BE2C (cell line): Measurements from ENCODE around the gene ELOVL6.

ENCODE experiments used
- DNase-seq: peaks from one replicate; pipeline ENCODE4 v3.0.0-alpha.2; 2020
- H3K27me3 ChIP-seq: fragments of 250-450 bp; sonication (Bioruptor Pico); 2 replicates; pipeline ENCODE4 v1.5.1; 2020; ENCODE audit warnings: mild to moderate bottlenecking
- H3K36me3 ChIP-seq: fragments of 250-450 bp; sonication (Bioruptor Pico); 2 replicates; pipeline ENCODE4 v1.5.1; 2020; ENCODE audit warnings: mild to moderate bottlenecking
- H3K4me1 ChIP-seq: fragments of 250-450 bp; sonication (Bioruptor Pico); 2 replicates; pipeline ENCODE4 v1.5.1; 2020
- H3K4me3 ChIP-seq: 2 replicates; pipeline ENCODE4 v1.5.1; 2011; ENCODE audit warnings: low read depth, low read length
- H3K9me3 ChIP-seq: fragments of 250-450 bp; sonication (Bioruptor Pico); 2 replicates; pipeline ENCODE4 v1.5.1; 2020
- TF ChIP-seq, protein P1 (sequence below): IDR thresholded peaks from 2 replicates; pipeline ENCODE4 v1.5.1; 2012; ENCODE audit warnings: mild to moderate bottlenecking, low read depth, low read length

The ELOVL6 gene

DNA sequence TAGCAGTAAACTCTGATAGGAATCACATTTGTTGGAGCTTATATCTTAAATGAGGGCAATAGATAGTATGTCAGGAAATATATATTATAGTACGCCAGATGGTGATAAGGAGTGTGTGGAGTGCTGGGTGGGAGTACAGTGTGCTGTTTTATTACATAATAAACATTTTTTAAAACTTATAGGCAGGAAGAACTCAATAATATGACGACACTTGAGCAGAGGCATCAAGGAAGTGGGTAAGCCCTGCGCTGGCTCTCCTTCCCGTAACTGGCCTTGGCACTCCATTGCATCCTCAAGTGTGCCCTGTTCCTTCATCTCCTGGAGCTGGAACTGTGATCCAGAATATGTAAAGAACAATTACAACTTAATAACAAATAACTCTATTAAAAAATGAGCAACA lies 123.8 kb downstream of the ELOVL6 start:
- Histone ChIP-seq H3K4me1 (0 out of 2 replicates have a peak, but pooled peaks cover 3% of the 10 kb centered on the region), H3K36me3 (peaks cover 7% of the 10 kb centered on the region; the same call in 1 of the 2 replicates), H3K9me3 (no peaks in the 10 kb centered on the region), H3K4me3 (no peak overlapping the region), H3K27me3 (no peaks in the 10 kb centered on the region)
- TF ChIP-seq, protein P1, sequence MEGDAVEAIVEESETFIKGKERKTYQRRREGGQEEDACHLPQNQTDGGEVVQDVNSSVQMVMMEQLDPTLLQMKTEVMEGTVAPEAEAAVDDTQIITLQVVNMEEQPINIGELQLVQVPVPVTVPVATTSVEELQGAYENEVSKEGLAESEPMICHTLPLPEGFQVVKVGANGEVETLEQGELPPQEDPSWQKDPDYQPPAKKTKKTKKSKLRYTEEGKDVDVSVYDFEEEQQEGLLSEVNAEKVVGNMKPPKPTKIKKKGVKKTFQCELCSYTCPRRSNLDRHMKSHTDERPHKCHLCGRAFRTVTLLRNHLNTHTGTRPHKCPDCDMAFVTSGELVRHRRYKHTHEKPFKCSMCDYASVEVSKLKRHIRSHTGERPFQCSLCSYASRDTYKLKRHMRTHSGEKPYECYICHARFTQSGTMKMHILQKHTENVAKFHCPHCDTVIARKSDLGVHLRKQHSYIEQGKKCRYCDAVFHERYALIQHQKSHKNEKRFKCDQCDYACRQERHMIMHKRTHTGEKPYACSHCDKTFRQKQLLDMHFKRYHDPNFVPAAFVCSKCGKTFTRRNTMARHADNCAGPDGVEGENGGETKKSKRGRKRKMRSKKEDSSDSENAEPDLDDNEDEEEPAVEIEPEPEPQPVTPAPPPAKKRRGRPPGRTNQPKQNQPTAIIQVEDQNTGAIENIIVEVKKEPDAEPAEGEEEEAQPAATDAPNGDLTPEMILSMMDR: no peak
- no peak for DNase-seq

DNA sequence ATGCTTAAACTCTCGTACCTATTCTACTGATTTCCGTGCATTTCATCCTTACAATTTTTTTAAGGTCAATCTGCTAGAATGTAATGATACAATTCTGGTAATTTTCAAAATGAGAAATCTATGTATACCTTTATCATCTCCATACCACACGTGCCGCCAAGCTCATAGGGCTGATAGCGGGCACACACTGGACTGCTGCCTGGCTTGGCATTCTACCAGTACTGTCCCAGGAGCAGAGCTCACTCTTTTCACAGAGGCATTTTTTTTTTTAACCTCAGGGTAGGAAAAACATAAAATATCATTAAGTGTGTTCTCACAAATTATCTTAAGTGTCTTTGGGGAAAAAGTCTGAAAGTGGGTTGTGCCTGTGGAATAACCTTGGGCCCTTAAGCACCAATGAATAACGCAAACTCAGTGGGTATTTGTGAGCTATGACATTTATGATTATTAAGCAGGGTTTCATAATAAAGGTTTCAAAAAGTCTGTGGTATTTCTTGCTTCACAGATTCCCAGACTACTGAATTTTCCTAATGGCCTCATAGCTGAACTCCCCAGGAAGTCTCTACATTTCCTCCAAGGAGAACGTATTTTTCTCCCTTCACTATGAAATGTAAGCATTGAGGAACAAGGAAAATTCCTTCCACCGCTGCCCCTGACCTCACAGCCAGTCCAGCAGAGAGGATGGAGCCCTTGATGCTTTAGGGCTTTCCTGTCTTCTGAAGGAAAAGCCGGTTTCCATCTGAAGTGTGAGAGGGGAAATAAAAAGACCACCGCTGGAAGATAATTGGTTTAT lies 125.2 kb downstream of the ELOVL6 start:
- no peak for DNase-seq
- Histone ChIP-seq H3K27me3 (no peaks in the 10 kb centered on the region), H3K9me3 (no peaks in the 10 kb centered on the region), H3K36me3 (peaks cover 7% of the 10 kb centered on the region; the same call in 1 of the 2 replicates), H3K4me1 (peaks cover 7% of the 10 kb centered on the region), H3K4me3 (no peak overlapping the region)
- TF ChIP-seq, protein P1: no peak

DNA sequence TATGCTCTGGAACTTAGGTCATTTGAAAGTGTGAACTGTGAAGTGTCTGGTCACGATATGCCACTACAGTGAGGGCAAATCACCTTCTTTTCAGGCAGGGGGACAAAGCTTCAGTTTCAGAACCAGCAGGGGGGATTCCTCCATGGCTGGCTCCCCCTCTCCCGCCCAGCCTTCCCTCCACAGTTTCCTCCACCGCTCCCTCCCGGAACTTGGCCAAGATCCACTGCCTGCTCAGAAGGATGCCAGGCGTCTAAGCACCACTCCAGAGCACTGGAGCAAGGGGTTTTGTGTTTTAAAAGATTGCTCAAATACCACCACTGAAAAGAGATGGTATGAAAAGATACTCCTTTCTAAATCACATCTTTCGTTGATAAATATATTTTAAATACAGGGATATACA lies 126.9 kb downstream of the ELOVL6 start:
- no peak for DNase-seq
- TF ChIP-seq, protein P1: no peak

DNA sequence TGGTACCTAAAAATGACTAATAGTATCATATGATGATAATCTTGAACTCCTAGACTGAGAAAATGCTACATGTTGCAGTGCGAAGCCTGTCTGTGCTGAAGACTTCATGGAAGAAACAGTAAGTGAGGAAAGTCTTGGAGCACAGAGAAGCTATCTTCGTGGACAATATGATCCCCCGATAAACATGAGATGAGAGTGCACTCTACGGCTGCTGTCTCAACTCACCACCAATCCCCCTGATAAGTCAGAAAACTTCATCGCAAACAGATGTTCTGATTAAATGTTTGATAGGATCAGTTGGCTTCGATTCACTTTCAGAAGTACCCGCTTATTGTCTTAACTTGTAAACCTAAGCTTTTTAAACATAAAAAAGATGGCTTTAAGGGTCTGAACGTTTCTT lies 130.2 kb downstream of the ELOVL6 start:
- Histone ChIP-seq H3K27me3 (no peaks in the 10 kb centered on the region), H3K4me3 (no peak overlapping the region), H3K36me3 (peaks cover 3% of the 10 kb centered on the region; the same call in 1 of the 2 replicates), H3K4me1 (peaks cover 8% of the 10 kb centered on the region), H3K9me3 (no peaks in the 10 kb centered on the region)
- TF ChIP-seq, protein P1: no peak
- no peak for DNase-seq

More for the DNA sequence above, 126.9 kb downstream of the ELOVL6 start:
- Histone ChIP-seq H3K9me3 (no peaks in the 10 kb centered on the region), H3K36me3 (peaks cover 7% of the 10 kb centered on the region; the same call in 1 of the 2 replicates), H3K4me1 (peaks cover 9% of the 10 kb centered on the region), H3K4me3 (no peak overlapping the region), H3K27me3 (no peaks in the 10 kb centered on the region)

DNA sequence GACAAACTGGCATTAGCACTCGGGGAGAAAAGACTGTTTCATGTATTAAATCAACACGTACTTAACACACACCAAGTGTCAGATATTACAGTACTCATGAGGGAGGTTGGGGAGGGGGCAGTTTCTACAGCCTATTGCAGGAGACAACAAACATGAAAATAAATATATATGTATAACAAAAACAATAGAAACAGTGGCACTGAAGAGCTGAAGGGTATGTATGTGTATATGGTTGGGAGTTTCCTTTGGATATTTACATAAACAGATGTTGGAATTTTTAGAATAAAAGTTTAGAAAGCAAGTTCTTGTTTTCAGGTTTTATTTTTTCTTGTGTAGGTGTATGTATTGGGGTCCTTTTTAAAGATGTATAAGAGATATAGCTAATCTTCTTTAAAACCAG lies 133.5 kb downstream of the ELOVL6 start:
- Histone ChIP-seq H3K4me3 (no peak overlapping the region), H3K36me3 (peaks cover under 1% of the 10 kb centered on the region; the same call in 1 of the 2 replicates), H3K27me3 (no peaks in the 10 kb centered on the region), H3K4me1 (peaks cover 8% of the 10 kb centered on the region), H3K9me3 (no peaks in the 10 kb centered on the region)
- no peak for DNase-seq
- TF ChIP-seq, protein P1: no peak

DNA sequence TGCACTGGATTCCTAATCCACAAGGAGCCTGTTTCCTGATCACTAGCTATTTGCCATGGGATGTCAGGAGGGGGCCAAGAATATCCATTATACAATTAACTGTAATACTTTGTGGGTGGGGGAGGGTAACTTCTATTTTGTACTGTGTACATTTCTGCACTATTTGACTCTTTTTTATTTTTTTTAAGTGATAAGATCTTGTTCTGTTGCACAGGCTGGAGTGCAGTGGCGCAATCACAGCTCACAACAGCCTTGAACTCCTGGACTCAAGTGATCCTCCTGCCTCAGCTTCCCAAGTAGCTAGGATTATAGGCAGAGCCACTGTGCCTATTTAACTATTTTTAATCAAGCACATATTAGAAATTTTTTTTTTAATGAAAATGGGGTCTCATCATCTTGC lies 134.1 kb downstream of the ELOVL6 start:
- TF ChIP-seq, protein P1: no peak
- Histone ChIP-seq H3K4me3 (no peak overlapping the region), H3K36me3 (no peaks in the 10 kb centered on the region; the same call in 1 of the 2 replicates), H3K4me1 (peaks cover 8% of the 10 kb centered on the region), H3K9me3 (no peaks in the 10 kb centered on the region), H3K27me3 (no peaks in the 10 kb centered on the region)
- no peak for DNase-seq
